ENCODE results near the gene MYBPHL.

Gene MYBPHL

DNA sequence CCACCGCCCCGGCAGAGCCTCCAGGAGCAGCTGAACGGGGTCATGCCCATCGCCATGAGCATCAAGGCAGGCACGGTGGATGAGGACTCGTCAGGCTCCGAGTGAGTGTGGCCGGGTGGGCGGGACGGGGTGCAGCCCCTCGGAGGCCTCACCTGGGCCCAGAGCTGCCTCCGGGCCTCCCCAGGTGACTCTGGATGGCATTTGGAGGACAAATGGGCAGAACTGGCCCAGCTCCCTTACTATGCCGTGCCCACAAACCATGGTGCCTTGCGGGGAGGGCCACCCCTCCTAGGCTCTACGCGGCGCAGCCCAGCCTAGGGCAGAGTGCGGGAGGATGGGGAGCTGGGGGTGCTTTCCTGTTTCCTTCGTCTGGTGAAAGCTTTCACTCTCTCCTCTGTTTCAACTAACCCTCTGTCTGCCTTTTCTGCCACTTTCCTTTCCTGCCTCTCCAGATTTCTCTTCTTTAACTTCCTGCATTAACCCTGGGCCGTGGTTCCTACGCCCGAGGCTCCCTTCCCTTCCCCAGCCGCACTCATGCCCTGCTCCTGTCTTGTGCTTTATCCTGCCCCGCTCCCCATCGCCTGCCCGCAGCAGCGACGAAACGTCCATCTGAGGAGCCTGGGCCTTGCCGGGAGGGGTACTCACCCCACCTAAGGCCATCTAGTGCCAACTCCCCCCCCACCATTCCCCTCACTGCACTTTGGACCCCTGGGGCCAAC, 33.1 kb downstream of the MYBPHL start:
- TF ChIP-seq POLR2AphosphoS5 (IDR thresholded peaks at IDR 0.05; ENCODE audit: low read depth, low read length) (no peak), POLR2A (IDR thresholded peaks at IDR 0.05; ENCODE audit: low read depth, low read length) (no peak), TAF1 (IDR thresholded peaks at IDR 0.05; ENCODE audit: borderline replicate concordance, low read depth, low read length) (no peak)
- FAIRE-seq (no peak), DNase-seq (ENCODE audit: insufficient read length) (no peak)

DNA sequence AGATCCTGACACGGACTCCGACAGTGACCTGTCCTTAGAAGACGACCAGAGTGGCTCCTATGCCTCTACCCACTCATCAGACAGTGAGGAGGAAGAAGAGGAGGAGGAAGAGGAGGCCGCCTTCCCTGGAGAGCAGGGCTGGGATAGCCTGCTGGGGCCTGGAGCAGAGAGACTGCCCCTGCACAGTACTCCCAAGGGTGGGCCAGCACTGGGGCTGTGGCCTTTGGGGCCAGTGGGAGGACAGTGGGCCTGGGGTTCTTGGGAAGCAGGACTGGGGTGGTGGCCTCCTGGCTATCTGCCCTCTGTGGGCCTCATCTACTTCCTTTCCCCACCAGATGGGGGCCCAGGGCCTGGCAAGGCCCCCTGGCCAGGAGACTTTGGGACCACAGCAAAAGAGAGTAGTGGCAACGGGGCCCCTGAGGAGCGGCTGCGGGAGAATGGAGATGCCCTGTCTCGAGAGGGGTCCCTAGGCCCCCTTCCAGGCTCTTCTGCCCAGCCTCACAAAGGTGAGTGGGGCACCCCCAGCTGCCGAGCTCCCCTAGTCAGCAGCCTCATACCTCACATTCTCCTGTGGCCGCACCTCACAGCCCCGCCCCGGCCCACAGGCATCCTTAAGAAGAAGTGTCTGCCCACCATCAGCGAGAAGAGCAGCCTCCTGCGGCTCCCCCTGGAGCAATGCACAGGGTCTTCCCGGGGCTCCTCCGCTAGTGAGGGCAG, 33.8 kb downstream of the MYBPHL start:
- no peak for DNase-seq (ENCODE audit: insufficient read length)

DNA sequence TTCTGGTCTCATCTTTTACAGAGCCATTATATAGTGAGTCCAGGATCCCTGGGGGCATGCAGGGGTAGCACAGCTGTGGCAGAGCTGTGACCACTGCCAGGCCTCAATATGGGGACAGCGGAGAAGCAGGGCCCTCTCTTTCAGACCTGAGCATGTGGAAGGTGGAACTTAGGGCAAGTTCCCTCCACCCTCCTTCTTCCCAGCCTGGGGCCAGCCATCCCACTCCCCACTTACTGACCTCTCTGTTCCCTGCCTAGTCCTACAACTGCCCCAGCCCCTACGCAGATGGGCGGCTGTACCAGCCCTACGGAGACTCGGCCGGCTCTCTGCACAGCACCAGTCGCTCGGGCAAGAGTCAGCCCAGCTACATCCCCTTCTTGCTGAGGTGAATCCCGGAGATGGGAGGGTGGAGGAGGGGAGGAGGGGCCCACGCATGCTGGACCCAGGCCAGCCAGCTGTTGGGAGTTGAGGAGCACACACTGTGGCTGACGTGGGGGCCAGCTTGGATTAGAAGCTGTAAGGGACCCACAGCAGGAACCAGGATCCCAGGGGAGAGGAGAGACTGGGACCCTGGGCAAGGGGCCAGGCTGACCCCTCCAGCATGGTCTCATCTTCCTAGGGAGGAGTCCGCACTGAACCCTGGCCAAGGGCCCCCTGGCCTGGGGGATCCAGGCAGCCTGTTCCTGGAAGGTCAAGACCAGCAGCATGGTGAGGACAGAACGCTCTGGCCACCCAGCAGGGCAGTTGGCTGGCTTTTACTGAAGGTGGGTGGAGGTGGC, 34.6 kb downstream of the MYBPHL start:
- no peak for FAIRE-seq
- TF ChIP-seq POLR2A (IDR thresholded peaks at IDR 0.05; ENCODE audit: low read depth, low read length) (no peak), TAF1 (IDR thresholded peaks at IDR 0.05; ENCODE audit: borderline replicate concordance, low read depth, low read length) (no peak), POLR2AphosphoS5 (IDR thresholded peaks at IDR 0.05; ENCODE audit: low read depth, low read length) (no peak)

More for the DNA sequence above, 33.8 kb downstream of the MYBPHL start:
- no peak for TF ChIP-seq POLR2A (IDR thresholded peaks at IDR 0.05; ENCODE audit: low read depth, low read length)
- TF ChIP-seq TAF1 (IDR thresholded peaks at IDR 0.05; ENCODE audit: borderline replicate concordance, low read depth, low read length), result no peak
- no peak for TF ChIP-seq POLR2AphosphoS5 (IDR thresholded peaks at IDR 0.05; ENCODE audit: low read depth, low read length)
- FAIRE-seq, result no peak

DNA sequence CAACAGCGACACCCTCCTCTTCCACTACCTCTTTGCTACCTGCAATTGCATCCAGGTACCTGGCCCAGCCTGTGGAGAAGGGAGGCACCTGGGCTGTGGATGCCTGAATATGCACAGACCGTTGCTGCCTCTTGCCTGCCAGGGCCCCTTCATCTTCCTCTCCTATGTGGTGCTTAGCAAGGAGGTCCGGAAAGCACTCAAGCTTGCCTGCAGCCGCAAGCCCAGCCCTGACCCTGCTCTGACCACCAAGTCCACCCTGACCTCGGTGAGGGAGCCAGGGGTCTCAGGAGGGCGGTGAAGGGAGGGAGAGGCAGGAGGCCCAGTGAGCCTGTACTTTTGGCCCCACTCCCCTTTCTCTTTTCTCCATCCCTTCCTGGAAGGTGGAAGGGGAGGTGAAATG, 35.4 kb downstream of the MYBPHL start:
- FAIRE-seq (no peak), DNase-seq (ENCODE audit: insufficient read length) (no peak)
- no peak for TF ChIP-seq POLR2A (IDR thresholded peaks at IDR 0.05; ENCODE audit: low read depth, low read length)

More for the DNA sequence above, 34.6 kb downstream of the MYBPHL start:
- DNase-seq (ENCODE audit: insufficient read length), result no peak

DNA sequence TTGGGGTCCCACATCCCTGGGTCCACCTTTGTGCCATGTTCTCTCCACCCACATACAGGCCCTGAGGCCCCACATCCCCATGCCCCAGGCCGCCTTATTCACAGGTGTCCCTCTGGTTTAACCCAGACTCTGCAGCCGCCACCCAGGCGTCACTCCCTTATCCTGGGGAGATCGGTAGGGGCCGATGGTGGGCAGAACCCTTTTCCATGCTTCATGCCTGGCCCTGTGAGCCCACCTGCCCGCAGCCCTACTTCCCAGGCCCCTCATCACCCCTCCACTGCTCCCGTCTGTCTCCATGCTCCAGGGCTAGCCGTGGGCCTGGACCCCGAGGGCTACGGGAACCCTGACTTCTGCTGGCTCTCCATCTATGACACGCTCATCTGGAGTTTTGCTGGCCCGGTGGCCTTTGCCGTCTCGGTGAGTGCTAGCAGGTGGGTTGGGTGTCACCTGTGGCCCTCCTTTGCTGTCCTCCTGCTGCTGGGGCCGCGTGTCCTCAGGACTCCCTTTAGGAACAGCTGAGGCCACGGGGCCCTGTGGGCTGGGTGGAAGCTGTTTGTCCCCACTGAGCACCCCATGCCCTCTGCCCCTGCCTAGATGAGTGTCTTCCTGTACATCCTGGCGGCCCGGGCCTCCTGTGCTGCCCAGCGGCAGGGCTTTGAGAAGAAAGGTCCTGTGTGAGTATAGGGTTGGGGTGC, 36.0 kb downstream of the MYBPHL start:
- TF ChIP-seq POLR2AphosphoS5 (IDR thresholded peaks at IDR 0.05; ENCODE audit: low read depth, low read length) (no peak), POLR2A (IDR thresholded peaks at IDR 0.05; ENCODE audit: low read depth, low read length) (no peak), TAF1 (IDR thresholded peaks at IDR 0.05; ENCODE audit: borderline replicate concordance, low read depth, low read length) (no peak)
- FAIRE-seq, result no peak
- DNase-seq (ENCODE audit: insufficient read length), result no peak

DNA sequence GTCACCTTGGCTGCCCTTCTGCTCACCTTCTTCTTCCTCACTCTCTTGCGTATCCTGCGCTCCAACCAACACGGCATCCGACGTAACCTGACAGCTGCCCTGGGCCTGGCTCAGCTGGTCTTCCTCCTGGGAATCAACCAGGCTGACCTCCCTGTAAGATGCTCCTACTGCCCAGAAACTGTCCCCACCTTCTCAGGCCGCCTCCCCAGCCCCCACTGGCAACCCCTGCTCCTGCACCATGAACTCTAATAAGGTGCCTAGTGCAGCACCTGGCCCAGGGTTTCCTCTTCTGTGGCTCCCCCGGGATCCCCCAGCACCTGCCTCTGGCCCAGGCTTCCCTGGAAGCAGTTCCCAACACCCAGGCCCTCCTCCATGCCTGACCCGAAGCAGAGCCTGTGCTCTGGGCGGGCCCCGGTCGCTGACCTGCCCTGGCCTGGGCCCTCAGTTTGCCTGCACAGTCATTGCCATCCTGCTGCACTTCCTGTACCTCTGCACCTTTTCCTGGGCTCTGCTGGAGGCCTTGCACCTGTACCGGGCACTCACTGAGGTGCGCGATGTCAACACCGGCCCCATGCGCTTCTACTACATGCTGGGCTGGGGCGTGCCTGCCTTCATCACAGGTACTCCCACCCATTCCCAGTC, 36.7 kb downstream of the MYBPHL start:
- DNase-seq (ENCODE audit: insufficient read length), result no peak
- FAIRE-seq, result no peak
- TF ChIP-seq TAF1 (IDR thresholded peaks at IDR 0.05; ENCODE audit: borderline replicate concordance, low read depth, low read length), result no peak
- no peak for TF ChIP-seq POLR2AphosphoS5 (IDR thresholded peaks at IDR 0.05; ENCODE audit: low read depth, low read length)
- no peak for TF ChIP-seq POLR2A (IDR thresholded peaks at IDR 0.05; ENCODE audit: low read depth, low read length)

DNA sequence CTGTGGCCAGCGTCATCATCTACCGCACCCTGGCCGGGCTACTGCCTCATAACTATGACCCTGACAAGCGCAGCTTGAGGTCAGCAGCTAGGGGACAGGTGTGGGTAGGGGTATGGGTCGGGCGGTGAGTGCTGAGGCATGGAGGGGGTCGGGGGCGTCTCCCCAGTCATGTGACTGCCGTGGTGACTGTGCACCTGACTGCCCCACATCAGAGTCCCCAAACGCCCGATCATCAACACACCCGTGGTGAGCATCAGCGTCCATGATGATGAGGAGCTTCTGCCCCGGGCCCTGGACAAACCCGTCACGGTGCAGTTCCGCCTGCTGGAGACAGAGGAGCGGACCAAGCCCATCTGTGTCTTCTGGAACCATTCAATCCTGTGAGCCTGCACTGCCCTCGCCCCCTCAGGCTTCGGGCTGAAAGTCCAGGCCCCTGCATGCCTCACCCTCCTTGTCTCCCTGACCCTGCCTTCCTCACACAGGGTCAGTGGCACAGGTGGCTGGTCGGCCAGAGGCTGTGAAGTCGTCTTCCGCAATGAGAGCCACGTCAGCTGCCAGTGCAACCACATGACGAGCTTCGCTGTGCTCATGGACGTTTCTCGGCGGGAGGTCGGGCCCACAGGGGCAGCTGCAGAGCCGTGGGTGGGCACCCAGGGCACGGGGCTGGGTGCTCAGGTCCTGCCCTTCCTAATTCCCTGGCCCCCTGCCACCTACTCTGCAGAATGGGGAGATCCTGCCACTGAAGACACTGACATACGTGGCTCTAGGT, 37.4 kb downstream of the MYBPHL start:
- FAIRE-seq (no peak), DNase-seq (ENCODE audit: insufficient read length) (no peak)
- no peak for TF ChIP-seq POLR2AphosphoS5 (IDR thresholded peaks at IDR 0.05; ENCODE audit: low read depth, low read length)
- no peak for TF ChIP-seq POLR2A (IDR thresholded peaks at IDR 0.05; ENCODE audit: low read depth, low read length)
- TF ChIP-seq TAF1 (IDR thresholded peaks at IDR 0.05; ENCODE audit: borderline replicate concordance, low read depth, low read length), result no peak

DNA sequence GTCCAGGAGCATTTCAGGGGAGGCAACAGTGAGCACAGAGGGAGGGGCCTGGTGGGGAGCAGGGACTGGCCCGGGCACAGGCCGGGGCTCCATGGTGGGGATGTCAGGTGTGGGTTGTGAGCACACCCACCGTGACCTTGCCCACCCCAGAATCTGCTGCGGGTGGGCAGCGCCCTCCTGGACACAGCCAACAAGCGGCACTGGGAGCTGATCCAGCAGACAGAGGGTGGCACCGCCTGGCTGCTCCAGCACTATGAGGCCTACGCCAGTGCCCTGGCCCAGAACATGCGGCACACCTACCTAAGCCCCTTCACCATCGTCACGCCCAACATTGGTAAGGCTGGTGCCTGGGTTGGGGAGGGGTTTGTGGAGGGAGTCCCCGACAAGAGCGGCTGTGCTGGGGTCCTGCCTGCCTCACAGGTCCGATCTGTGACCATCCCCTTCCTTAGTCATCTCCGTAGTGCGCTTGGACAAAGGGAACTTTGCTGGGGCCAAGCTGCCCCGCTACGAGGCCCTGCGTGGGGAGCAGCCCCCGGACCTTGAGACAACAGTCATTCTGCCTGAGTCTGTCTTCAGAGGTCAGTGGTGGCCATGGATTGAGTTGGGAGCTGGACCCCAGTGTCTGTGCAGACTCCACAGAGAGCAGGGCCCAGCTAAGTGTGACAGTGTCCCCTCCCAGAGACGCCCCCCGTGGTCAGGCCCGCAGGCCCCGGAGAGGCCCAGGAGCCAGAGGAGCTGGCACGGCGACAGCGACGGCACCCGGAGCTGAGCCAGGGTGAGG, 38.2 kb downstream of the MYBPHL start:
- FAIRE-seq (no peak), DNase-seq (ENCODE audit: insufficient read length) (no peak)
- TF ChIP-seq POLR2A (IDR thresholded peaks at IDR 0.05; ENCODE audit: low read depth, low read length) (no peak), POLR2AphosphoS5 (IDR thresholded peaks at IDR 0.05; ENCODE audit: low read depth, low read length) (no peak), TAF1 (IDR thresholded peaks at IDR 0.05; ENCODE audit: borderline replicate concordance, low read depth, low read length) (no peak)

DNA sequence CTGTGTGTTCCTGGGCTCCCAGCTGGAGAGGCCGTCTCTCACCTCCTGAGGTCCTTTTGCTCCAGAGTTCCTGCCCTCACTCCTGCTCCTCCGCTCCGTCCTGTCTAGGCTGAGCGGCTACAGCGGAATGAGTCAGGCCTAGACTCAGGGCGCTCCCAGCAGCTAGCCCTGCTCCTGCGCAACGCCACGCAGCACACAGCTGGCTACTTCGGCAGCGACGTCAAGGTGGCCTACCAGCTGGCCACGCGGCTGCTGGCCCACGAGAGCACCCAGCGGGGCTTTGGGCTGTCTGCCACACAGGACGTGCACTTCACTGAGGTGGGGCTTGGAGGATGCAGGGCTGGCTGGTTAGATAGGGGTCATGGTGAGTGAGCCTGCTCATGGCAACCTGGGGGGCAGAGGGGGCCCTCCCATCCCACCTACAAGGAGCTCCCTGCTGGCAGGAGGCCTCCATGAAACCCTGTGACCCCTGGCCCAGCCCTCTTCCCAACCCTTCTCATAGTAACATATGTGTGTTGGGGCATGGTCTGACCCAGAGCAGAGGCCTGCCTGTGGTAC, 39.0 kb downstream of the MYBPHL start:
- FAIRE-seq (no peak), DNase-seq (ENCODE audit: insufficient read length) (no peak)
- TF ChIP-seq TAF1 (IDR thresholded peaks at IDR 0.05; ENCODE audit: borderline replicate concordance, low read depth, low read length) (no peak), POLR2A (IDR thresholded peaks at IDR 0.05; ENCODE audit: low read depth, low read length) (no peak), POLR2AphosphoS5 (IDR thresholded peaks at IDR 0.05; ENCODE audit: low read depth, low read length) (no peak)

Data from GM12892 (cell line).